SK-N-DZ (cell line): Measurements from ENCODE around the gene ITGB2.

Experiments used
- DNase-seq: peaks from one replicate; pipeline ENCODE4 v3.0.0-alpha.2; 2015; ENCODE audit warnings: low spot score

ITGB2 gene

GRCh38 chr21:44911384-44912157, 9.1 kb downstream of the ITGB2 start:
- DNase-seq: no peak

- DNase-seq: no peak
Observed at GRCh38 chr21:44911068-44911383, 9.7 kb downstream of the ITGB2 start.

GRCh38 chr21:44910229-44911067, 10.3 kb downstream of the ITGB2 start:
- DNase-seq: no peak

- no peak for DNase-seq
Observed at GRCh38 chr21:44909719-44910118, 11.0 kb downstream of the ITGB2 start.

GRCh38 chr21:44908908-44909307, 11.8 kb downstream of the ITGB2 start:
- no peak for DNase-seq

- DNase-seq: no peak
Observed at GRCh38 chr21:44907966-44908895, 12.5 kb downstream of the ITGB2 start.

- no peak for DNase-seq
Observed at GRCh38 chr21:44907225-44907965, 13.3 kb downstream of the ITGB2 start.

- no peak for DNase-seq
Observed at GRCh38 chr21:44905728-44906090, 15.0 kb downstream of the ITGB2 start.

- DNase-seq: no peak
Observed at GRCh38 chr21:44905016-44905727, 15.5 kb downstream of the ITGB2 start.

GRCh38 chr21:44904141-44904923, 16.4 kb downstream of the ITGB2 start:
- no peak for DNase-seq

GRCh38 chr21:44903689-44904088, 17.0 kb downstream of the ITGB2 start:
- DNase-seq: no peak

GRCh38 chr21:44903050-44903685, 17.5 kb downstream of the ITGB2 start:
- DNase-seq: no peak

- no peak for DNase-seq
Observed at GRCh38 chr21:44902268-44903049, 18.2 kb downstream of the ITGB2 start.

- DNase-seq: no peak
Observed at GRCh38 chr21:44901391-44902074, 19.2 kb downstream of the ITGB2 start.

- no peak for DNase-seq
Observed at GRCh38 chr21:44900559-44901251, 20.0 kb downstream of the ITGB2 start.

- DNase-seq: no peak
Observed at GRCh38 chr21:44899768-44900558, 20.7 kb downstream of the ITGB2 start.
